Endodermal cell (in vitro differentiated cells): Measurements from ENCODE around the gene CORO2A. TPM values are rescaled to one million over a fixed set of nuclear protein-coding genes. Genes with fewer than 3 reads are reported as not detected.

ENCODE experiments used
- DNase-seq: peaks from one replicate; pipeline ENCODE4 v3.0.0-alpha.2; 2017
- H3K27ac ChIP-seq: 2 replicates; pipeline ENCODE4 v1.5.1; 2013; ENCODE audit warnings: mild to moderate bottlenecking, low read depth, low read length, moderate library complexity
- H3K27me3 ChIP-seq: 2 replicates; pipeline ENCODE4 v1.6.1; 2013; ENCODE audit warnings: mild to moderate bottlenecking, low read length, moderate library complexity; ENCODE audit not compliant: insufficient read depth, control insufficient read depth, poor library complexity, severe bottlenecking
- H3K36me3 ChIP-seq: 2 replicates; pipeline ENCODE4 v1.7.0; 2013; ENCODE audit warnings: mild to moderate bottlenecking, low read length, moderate library complexity; ENCODE audit not compliant: control insufficient read depth, insufficient read depth
- H3K4me1 ChIP-seq: one replicate; pipeline ENCODE4 v1.7.0; 2013; ENCODE audit warnings: low read length; ENCODE audit not compliant: control insufficient read depth, insufficient read depth
- H3K4me3 ChIP-seq: 2 replicates; pipeline ENCODE4 v1.5.1; 2013; ENCODE audit warnings: mild to moderate bottlenecking, low read length, moderate library complexity
- H3K9ac ChIP-seq: 2 replicates; pipeline ENCODE4 v1.6.1; 2013; ENCODE audit warnings: mild to moderate bottlenecking, low read length, moderate library complexity; ENCODE audit not compliant: poor library complexity, severe bottlenecking; ENCODE audit errors: extremely low read depth
- H3K9me3 ChIP-seq: 2 replicates; pipeline ENCODE4 v1.6.1; 2013; ENCODE audit warnings: mild to moderate bottlenecking, low read length, moderate library complexity; ENCODE audit not compliant: control insufficient read depth
- H3K27ac Mint-ChIP-seq: 2 replicates; pipeline ENCODE4 v1.8.0; 2020; ENCODE audit warnings: mixed read lengths
- H3K27me3 Mint-ChIP-seq: 2 replicates; pipeline ENCODE4 v1.8.0; 2021; ENCODE audit warnings: mild to moderate bottlenecking, mixed read lengths; ENCODE audit not compliant: insufficient read depth
- H3K36me3 Mint-ChIP-seq: 2 replicates; pipeline ENCODE4 v1.8.0; 2020; ENCODE audit warnings: low read depth, mixed read lengths
- H3K4me1 Mint-ChIP-seq: 2 replicates; pipeline ENCODE4 v1.8.0; 2020; ENCODE audit warnings: mixed read lengths
- H3K4me3 Mint-ChIP-seq: 2 replicates; pipeline ENCODE4 v1.8.0; 2020; ENCODE audit warnings: mild to moderate bottlenecking, moderate library complexity, mixed read lengths
- H3K9me3 Mint-ChIP-seq: 2 replicates; pipeline ENCODE4 v1.8.0; 2020; ENCODE audit warnings: mild to moderate bottlenecking, mixed read lengths
- CTCF ChIP-seq: fragments of 200-600 bp; sonication (generic); conservative IDR thresholded peaks from 2 replicates; pipeline ENCODE4 v1.5.0; 2021; ENCODE audit warnings: antibody characterized with exemption, mild to moderate bottlenecking
- WGBS, 2 experiments: methylation state at CpG; one replicate each; pipeline versions ENCODE4 v1.1.5 to v1.1.7; 2013; ENCODE audit warnings: missing lambda C conversion rate in 2 of 2, mixed read lengths in 1 of 2; ENCODE audit not compliant: insufficient coverage in 1 of 2, insufficient read length in 1 of 2; 5-methylcytosine and 5-hydroxymethylcytosine counted together
- total RNA-seq, 2 donors: library from RNA; stranded (reverse); fragmentation: NEBNext Ultra II Directional in 1 of 2; extraction: Animal tissue kit (Norgen Biotek cat#: 25700) in 1 of 2; gene quantifications; 2 replicates in 1 of 2; 3 replicates in 1 of 2; pipeline ENCODE4 v1.2.1, GENCODE V29; 2021

CORO2A gene
- total RNA-seq, 2 donors from 2014 or later, result 21.0 to 22.8 TPM

DNA sequence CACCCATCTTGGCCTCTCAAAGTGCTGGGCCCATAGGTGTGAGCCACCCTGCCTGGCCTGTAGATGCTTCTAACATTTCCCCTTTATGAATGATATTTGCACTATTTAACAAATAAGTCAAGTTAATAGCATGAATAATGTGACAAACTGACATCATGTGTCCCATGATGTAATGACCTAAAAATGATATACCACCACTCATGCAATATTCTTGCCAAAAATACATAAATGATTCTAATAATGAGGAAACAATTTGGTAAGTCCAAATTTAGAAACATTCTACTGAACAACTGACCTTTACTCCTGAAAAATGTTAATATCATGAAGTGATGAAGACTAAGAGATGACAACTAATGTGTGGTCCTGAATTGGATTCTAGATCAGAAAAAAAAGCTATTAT is 39.9 kb downstream of the CORO2A start:
- DNase-seq, result no peak
- Mint-ChIP-seq H3K9me3 (no peaks in the 10 kb centered on the region), H3K4me3 (no peak overlapping the region), H3K27me3 (no peaks in the 10 kb centered on the region), H3K36me3 (peaks cover 19% of the 10 kb centered on the region), H3K4me1 (no peaks in the 10 kb centered on the region), H3K27ac (no peak overlapping the region)
- Histone ChIP-seq H3K4me1 (no peaks in the 10 kb centered on the region), H3K36me3 (peaks cover 25% of the 10 kb centered on the region), H3K9me3 (no peaks in the 10 kb centered on the region), H3K27me3 (no peaks in the 10 kb centered on the region), H3K4me3 (no peak overlapping the region), H3K9ac (no peak overlapping the region), H3K27ac (no peak overlapping the region)
- no peak for TF ChIP-seq CTCF

GRCh38 chr9:98150721-98151120 is 41.7 kb downstream of the CORO2A start:
- Mint-ChIP-seq H3K36me3 (peaks cover 16% of the 10 kb centered on the region), H3K4me1 (no peaks in the 10 kb centered on the region), H3K4me3 (no peak overlapping the region), H3K9me3 (no peaks in the 10 kb centered on the region), H3K27me3 (no peaks in the 10 kb centered on the region), H3K27ac (no peak overlapping the region)
- no peak for TF ChIP-seq CTCF
- Histone ChIP-seq H3K27ac (no peak overlapping the region), H3K9ac (no peak overlapping the region), H3K4me1 (no peaks in the 10 kb centered on the region), H3K9me3 (no peaks in the 10 kb centered on the region), H3K4me3 (no peak overlapping the region), H3K27me3 (no peaks in the 10 kb centered on the region), H3K36me3 (peaks cover 18% of the 10 kb centered on the region)
- DNase-seq, result no peak
- 88 to 91% methylated on average over 3 of the region's 3 CpGs for WGBS, 2 experiments

GRCh38 chr9:98150164-98150563 is 42.3 kb downstream of the CORO2A start:
- no peak overlapping the region for H3K27ac Mint-ChIP-seq
- peaks cover 14% of the 10 kb centered on the region for H3K36me3 Mint-ChIP-seq
- H3K36me3 ChIP-seq, result peaks cover 18% of the 10 kb centered on the region
- no peaks in the 10 kb centered on the region for H3K27me3 ChIP-seq
- H3K4me3 ChIP-seq, result no peak overlapping the region
- no peak overlapping the region for H3K9ac ChIP-seq
- no peaks in the 10 kb centered on the region for H3K4me1 Mint-ChIP-seq
- no peaks in the 10 kb centered on the region for H3K9me3 ChIP-seq
- TF ChIP-seq CTCF, result no peak
- WGBS, 2 experiments, result 91 to 93% methylated on average over 7 of the region's 7 CpGs
- H3K4me3 Mint-ChIP-seq, result no peak overlapping the region
- no peaks in the 10 kb centered on the region for H3K9me3 Mint-ChIP-seq
- no peaks in the 10 kb centered on the region for H3K27me3 Mint-ChIP-seq
- DNase-seq, result no peak
- H3K4me1 ChIP-seq, result no peaks in the 10 kb centered on the region
- H3K27ac ChIP-seq, result no peak overlapping the region
